KMS-11 (cell line): ENCODE data around the gene GNAI3.

Source experiments
- H2AFZ ChIP-seq: fragments of 200-600 bp; sonication (generic); 2 replicates; pipeline ENCODE4 v1.6.1; 2016; ENCODE audit warnings: antibody characterized with exemption, mixed run types, low read depth
- H3K27ac ChIP-seq: fragments of 200-600 bp; sonication (generic); 2 replicates; pipeline ENCODE4 v1.6.1; 2016; ENCODE audit warnings: mild to moderate bottlenecking, mixed run types
- H3K27me3 ChIP-seq: fragments of 200-600 bp; sonication (generic); 2 replicates; pipeline ENCODE4 v1.6.1; 2017; ENCODE audit warnings: mild to moderate bottlenecking, low read depth, mixed run types, moderate library complexity; ENCODE audit not compliant: insufficient read depth
- H3K36me3 ChIP-seq: fragments of 200-600 bp; sonication (generic); 2 replicates; pipeline ENCODE4 v1.6.1; 2017; ENCODE audit warnings: mild to moderate bottlenecking, mixed run types; ENCODE audit not compliant: insufficient read depth
- H3K4me1 ChIP-seq: fragments of 200-600 bp; sonication (generic); 2 replicates; pipeline ENCODE4 v1.6.1; 2016; ENCODE audit warnings: mild to moderate bottlenecking, low read depth, mixed run types; ENCODE audit not compliant: poor library complexity, severe bottlenecking
- H3K4me2 ChIP-seq: fragments of 200-600 bp; sonication (generic); 2 replicates; pipeline ENCODE4 v1.7.0; 2016; ENCODE audit warnings: mild to moderate bottlenecking, mixed run types
- H3K4me3 ChIP-seq: fragments of 200-600 bp; sonication (generic); IDR thresholded peaks from 2 replicates; pipeline ENCODE4 v1.6.1; 2017; ENCODE audit warnings: low read depth, low read length, mixed read lengths; ENCODE audit not compliant: insufficient read depth
- H3K79me2 ChIP-seq: fragments of 200-600 bp; sonication (generic); 2 replicates; pipeline ENCODE4 v1.6.1; 2016; ENCODE audit warnings: low read depth, mixed run types; ENCODE audit not compliant: insufficient read depth
- H3K9ac ChIP-seq: fragments of 200-600 bp; sonication (generic); 2 replicates; pipeline ENCODE4 v1.6.1; 2016; ENCODE audit warnings: mild to moderate bottlenecking, mixed run types
- H4K20me1 ChIP-seq: fragments of 200-600 bp; sonication (generic); 2 replicates; pipeline ENCODE4 v1.6.1; 2016; ENCODE audit warnings: mild to moderate bottlenecking, mixed run types; ENCODE audit not compliant: insufficient read depth
- TF ChIP-seq, protein P1 (sequence below): fragments of 200-600 bp; sonication (generic); conservative IDR thresholded peaks from 2 replicates; pipeline ENCODE4 v1.6.1; 2017; ENCODE audit warnings: low read depth, mild to moderate bottlenecking, antibody characterized with exemption, low read length, moderate library complexity, mixed read lengths

GNAI3 gene

DNA sequence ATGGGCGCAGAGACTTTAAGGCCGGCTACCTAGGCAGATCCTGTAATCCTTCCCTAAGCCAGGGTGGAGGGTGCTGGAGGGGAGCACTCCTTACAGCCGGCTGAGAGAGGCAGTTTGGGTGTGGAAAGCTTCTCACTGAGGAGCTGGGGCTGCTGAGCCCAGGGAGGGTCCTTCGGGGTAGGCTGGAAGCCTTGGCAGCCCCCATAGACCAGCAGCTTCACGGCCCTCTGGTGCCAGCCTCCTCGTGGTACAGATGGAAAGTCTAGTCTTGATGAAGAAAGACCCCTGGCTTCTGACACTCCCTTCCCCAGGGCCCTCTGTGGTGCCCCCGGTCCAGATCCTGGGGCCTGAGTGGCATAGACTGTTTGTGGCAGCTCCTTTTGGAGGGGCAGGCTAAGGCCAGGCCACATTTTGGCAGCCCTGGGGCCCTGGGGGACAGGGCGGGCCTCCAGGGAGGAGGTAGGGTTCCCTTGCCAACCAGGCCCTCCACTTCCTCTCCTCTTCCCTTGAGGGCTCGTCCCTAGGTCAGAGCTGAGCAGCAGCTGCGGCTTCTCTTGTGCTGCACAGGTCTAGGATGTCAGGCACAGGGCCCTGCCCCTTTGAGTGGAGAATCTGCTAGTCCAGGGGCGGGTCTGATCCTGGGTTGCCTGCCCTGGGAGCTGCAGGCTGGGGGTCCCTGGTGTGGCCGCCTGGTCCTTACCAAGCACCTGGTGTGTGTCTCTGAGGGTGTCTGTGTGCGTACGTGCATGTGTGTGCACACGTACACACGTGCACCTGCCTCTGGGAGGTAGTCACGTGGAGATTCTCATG lies 76.0 kb downstream of the GNAI3 start:
- no peak overlapping the region for H3K4me3 ChIP-seq
- H3K79me2 ChIP-seq: peaks cover 48% of the 10 kb centered on the region
- H3K4me2 ChIP-seq: no peak overlapping the region
- H3K27me3 ChIP-seq: no peaks in the 10 kb centered on the region
- peaks cover 15% of the 10 kb centered on the region; the same call in 1 of the 2 replicates for H3K36me3 ChIP-seq
- no peak overlapping the region for H2AFZ ChIP-seq
- TF ChIP-seq, protein P1, sequence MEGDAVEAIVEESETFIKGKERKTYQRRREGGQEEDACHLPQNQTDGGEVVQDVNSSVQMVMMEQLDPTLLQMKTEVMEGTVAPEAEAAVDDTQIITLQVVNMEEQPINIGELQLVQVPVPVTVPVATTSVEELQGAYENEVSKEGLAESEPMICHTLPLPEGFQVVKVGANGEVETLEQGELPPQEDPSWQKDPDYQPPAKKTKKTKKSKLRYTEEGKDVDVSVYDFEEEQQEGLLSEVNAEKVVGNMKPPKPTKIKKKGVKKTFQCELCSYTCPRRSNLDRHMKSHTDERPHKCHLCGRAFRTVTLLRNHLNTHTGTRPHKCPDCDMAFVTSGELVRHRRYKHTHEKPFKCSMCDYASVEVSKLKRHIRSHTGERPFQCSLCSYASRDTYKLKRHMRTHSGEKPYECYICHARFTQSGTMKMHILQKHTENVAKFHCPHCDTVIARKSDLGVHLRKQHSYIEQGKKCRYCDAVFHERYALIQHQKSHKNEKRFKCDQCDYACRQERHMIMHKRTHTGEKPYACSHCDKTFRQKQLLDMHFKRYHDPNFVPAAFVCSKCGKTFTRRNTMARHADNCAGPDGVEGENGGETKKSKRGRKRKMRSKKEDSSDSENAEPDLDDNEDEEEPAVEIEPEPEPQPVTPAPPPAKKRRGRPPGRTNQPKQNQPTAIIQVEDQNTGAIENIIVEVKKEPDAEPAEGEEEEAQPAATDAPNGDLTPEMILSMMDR: no peak
- no peak overlapping the region for H3K27ac ChIP-seq
- H3K9ac ChIP-seq: no peak overlapping the region
- no peaks in the 10 kb centered on the region for H4K20me1 ChIP-seq
- peaks cover 9% of the 10 kb centered on the region for H3K4me1 ChIP-seq

DNA sequence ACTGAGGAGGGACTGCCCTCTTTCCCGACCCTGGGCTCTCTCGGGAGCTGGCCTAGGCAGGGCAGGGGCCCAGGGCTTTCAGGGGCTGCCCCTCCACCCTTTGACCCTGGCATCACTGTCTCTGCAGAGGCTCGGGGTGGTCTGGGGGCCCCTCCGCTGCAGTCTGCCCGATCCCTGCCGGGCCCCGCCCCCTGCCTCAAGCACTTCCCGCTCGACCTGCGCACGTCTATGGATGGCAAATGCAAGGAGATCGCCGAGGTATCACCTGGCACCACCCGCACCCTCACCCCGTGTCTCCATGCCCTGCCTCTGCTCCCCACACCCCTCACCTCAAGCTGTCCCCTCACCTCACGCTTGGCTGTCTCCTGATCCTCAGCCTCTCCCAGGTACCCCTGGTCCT lies 76.8 kb downstream of the GNAI3 start:
- no peaks in the 10 kb centered on the region for H3K27me3 ChIP-seq
- H4K20me1 ChIP-seq: no peaks in the 10 kb centered on the region
- H3K4me2 ChIP-seq: no peak overlapping the region
- H3K36me3 ChIP-seq: peaks cover 18% of the 10 kb centered on the region; the same call in 1 of the 2 replicates
- H2AFZ ChIP-seq: no peak overlapping the region
- no peak overlapping the region for H3K9ac ChIP-seq
- H3K27ac ChIP-seq: no peak overlapping the region
- TF ChIP-seq, protein P1: no peak
- no peak overlapping the region for H3K4me3 ChIP-seq
- H3K4me1 ChIP-seq: peaks cover 9% of the 10 kb centered on the region
- peaks cover 43% of the 10 kb centered on the region for H3K79me2 ChIP-seq

DNA sequence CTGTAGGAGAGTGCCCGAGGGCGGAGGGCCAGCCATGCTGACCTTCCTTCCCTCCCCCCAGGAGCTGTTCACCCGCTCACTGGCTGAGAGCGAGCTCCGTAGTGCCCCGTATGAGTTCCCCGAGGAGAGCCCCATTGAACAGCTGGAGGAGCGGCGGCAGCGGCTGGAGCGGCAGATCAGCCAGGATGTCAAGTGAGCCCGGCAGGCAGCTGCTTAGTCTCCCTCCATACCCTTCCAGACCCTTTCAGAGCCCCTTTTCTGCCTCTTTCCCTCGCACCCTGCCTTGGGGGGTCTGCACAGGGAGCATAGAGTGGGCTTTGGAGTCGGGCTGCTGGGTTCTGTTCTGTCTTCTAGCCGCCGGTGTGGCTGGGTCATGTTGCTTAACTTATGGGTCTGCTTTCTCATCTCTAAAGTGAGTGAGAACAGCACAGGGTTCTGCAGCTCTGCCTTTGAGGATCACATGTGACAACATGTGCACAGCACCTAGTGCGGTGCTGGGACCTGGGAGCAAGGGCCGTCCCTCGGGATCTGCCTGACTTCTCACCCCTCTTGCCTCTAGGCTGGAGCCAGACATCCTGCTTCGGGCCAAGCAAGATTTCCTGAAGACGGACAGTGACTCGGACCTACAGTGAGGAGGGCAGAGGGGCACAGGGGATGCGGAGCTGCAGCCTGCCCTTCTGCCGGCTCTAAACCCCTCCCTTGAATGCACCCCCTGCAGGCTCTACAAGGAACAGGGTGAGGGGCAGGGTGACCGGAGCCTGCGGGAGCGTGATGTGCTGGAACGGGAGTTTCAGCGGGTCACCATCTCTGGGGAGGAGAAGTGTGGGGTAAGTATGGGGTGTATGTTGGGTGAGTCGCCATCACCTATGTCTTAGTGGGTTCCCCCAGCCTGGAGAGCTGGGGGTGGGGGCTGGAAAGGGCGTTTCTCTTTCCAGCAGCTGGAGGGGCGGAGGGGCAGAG lies 77.5 kb downstream of the GNAI3 start:
- no peak overlapping the region for H3K9ac ChIP-seq
- no peak overlapping the region for H2AFZ ChIP-seq
- no peak overlapping the region for H3K27ac ChIP-seq
- no peak overlapping the region for H3K4me3 ChIP-seq
- H3K4me2 ChIP-seq: no peak overlapping the region
- H3K36me3 ChIP-seq: peaks cover 19% of the 10 kb centered on the region; the same call in 1 of the 2 replicates
- peaks cover 38% of the 10 kb centered on the region for H3K79me2 ChIP-seq
- peaks cover 9% of the 10 kb centered on the region for H3K4me1 ChIP-seq
- H4K20me1 ChIP-seq: no peaks in the 10 kb centered on the region
- no peaks in the 10 kb centered on the region for H3K27me3 ChIP-seq
- TF ChIP-seq, protein P1: no peak

DNA sequence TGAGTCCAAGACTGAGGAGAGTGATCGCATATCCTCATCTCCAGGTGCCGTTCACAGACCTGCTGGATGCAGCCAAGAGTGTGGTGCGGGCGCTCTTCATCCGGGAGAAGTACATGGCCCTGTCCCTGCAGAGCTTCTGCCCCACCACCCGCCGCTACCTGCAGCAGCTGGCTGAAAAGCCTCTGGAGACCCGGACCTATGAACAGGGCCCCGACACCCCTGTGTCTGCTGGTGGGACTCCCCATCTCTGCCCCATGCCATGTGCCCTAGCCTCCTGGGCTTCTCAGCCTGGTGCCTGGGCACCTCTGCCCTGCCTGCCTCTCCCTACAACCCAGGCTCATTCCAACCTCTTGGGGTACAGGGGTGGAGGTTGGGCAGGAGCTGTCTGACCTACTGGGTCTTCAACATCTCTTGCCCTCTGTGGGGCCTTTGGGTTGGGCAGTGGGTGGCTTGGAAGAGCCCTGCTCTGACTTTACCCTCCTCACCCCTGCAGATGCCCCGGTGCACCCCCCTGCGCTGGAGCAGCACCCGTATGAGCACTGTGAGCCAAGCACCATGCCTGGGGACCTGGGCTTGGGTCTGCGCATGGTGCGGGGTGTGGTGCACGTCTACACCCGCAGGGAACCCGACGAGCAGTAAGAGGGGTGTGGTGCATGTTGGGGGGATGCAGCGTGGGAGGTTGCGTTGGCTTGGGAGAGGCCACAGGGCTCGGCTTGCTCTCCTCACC lies 78.4 kb downstream of the GNAI3 start:
- H3K4me2 ChIP-seq: no peak overlapping the region

More for the DNA sequence above, 78.4 kb downstream of the GNAI3 start:
- no peak overlapping the region for H3K9ac ChIP-seq
- H3K79me2 ChIP-seq: peaks cover 30% of the 10 kb centered on the region
- H3K36me3 ChIP-seq: peaks cover 26% of the 10 kb centered on the region; the same call in 1 of the 2 replicates
- no peak overlapping the region for H3K4me3 ChIP-seq
- no peaks in the 10 kb centered on the region for H4K20me1 ChIP-seq
- peaks cover 4% of the 10 kb centered on the region for H3K4me1 ChIP-seq
- H3K27me3 ChIP-seq: no peaks in the 10 kb centered on the region
- H2AFZ ChIP-seq: no peak overlapping the region
- TF ChIP-seq, protein P1: no peak
- H3K27ac ChIP-seq: no peak overlapping the region
